ENCODE data around the gene IGF2R. TPM values are rescaled to one million over a fixed set of nuclear protein-coding genes. Genes with fewer than 3 reads are reported as not detected.

IGF2R gene
- total and polyA plus RNA-seq, 2 experiments from 2014 or later = 61.2 to 132 TPM

DNA sequence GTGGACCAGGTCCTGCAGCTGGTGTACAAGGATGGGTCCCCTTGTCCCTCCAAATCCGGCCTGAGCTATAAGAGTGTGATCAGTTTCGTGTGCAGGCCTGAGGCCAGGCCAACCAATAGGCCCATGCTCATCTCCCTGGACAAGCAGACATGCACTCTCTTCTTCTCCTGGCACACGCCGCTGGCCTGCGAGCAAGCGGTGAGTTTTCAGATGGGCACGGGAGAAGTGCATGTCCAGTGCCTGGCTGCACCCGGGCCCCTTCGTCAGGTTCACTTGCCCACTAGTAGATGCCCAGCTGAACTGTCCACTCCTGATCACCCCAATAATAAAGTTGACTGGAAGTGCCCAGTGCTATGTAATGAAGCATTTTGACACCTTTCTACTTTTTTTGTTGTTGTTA lies 104.4 kb downstream of the IGF2R start:
- Histone ChIP-seq H3K4me1 (ENCODE audit: insufficient read depth) (no peaks in the 10 kb centered on the region), H2AFZ (no peak overlapping the region), H3K4me2 (no peak overlapping the region), H3K36me3 (replicated peaks; ENCODE audit: insufficient read depth, low read depth) (no peaks in the 10 kb centered on the region), H3K79me2 (no peaks in the 10 kb centered on the region), H3K27me3 (no peaks in the 10 kb centered on the region), H3K27ac (no peak overlapping the region), H3K9me2 (replicated peaks; ENCODE audit: insufficient read depth) (no peaks in the 10 kb centered on the region), H4K20me1 (ENCODE audit: insufficient read depth, poor library complexity, severe bottlenecking) (no peaks in the 10 kb centered on the region), H3K4me3 (no peak overlapping the region), H3K9me3 (ENCODE audit: low read depth) (no peaks in the 10 kb centered on the region)
- TF ChIP-seq EZH2 (IDR thresholded peaks at IDR 0.05; ENCODE audit: borderline replicate concordance) (no peak), EZH2phosphoT487 (IDR thresholded peaks at IDR 0.05; ENCODE audit: low read depth, severe bottlenecking, unreplicated experiment) (no peak)
- TF ChIP-seq, protein P1, sequence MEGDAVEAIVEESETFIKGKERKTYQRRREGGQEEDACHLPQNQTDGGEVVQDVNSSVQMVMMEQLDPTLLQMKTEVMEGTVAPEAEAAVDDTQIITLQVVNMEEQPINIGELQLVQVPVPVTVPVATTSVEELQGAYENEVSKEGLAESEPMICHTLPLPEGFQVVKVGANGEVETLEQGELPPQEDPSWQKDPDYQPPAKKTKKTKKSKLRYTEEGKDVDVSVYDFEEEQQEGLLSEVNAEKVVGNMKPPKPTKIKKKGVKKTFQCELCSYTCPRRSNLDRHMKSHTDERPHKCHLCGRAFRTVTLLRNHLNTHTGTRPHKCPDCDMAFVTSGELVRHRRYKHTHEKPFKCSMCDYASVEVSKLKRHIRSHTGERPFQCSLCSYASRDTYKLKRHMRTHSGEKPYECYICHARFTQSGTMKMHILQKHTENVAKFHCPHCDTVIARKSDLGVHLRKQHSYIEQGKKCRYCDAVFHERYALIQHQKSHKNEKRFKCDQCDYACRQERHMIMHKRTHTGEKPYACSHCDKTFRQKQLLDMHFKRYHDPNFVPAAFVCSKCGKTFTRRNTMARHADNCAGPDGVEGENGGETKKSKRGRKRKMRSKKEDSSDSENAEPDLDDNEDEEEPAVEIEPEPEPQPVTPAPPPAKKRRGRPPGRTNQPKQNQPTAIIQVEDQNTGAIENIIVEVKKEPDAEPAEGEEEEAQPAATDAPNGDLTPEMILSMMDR (IDR thresholded peaks at IDR 0.05; ENCODE audit: poor library complexity) = no peak
- no peak for DNase-seq (ENCODE audit: low spot score)
- over 99% methylated on average over 9 of the region's 9 CpGs for WGBS (ENCODE audit: low lambda C conversion rate, missing lambda C conversion rate)

- TF ChIP-seq, protein P1 (IDR thresholded peaks at IDR 0.05; ENCODE audit: poor library complexity) = no peak
- TF ChIP-seq EZH2 (IDR thresholded peaks at IDR 0.05; ENCODE audit: borderline replicate concordance) = no peak
- no peak for TF ChIP-seq EZH2phosphoT487 (IDR thresholded peaks at IDR 0.05; ENCODE audit: low read depth, severe bottlenecking, unreplicated experiment)
- Histone ChIP-seq H2AFZ (no peak overlapping the region), H3K4me3 (no peak overlapping the region), H4K20me1 (ENCODE audit: insufficient read depth, poor library complexity, severe bottlenecking) (no peaks in the 10 kb centered on the region), H3K4me2 (no peak overlapping the region), H3K27me3 (no peaks in the 10 kb centered on the region), H3K9me2 (replicated peaks; ENCODE audit: insufficient read depth) (no peaks in the 10 kb centered on the region), H3K27ac (no peak overlapping the region), H3K4me1 (ENCODE audit: insufficient read depth) (no peaks in the 10 kb centered on the region), H3K9me3 (ENCODE audit: low read depth) (no peaks in the 10 kb centered on the region), H3K36me3 (replicated peaks; ENCODE audit: insufficient read depth, low read depth) (no peaks in the 10 kb centered on the region), H3K79me2 (no peaks in the 10 kb centered on the region)
- no peak for DNase-seq (ENCODE audit: low spot score)
- WGBS (ENCODE audit: low lambda C conversion rate, missing lambda C conversion rate) = 97% methylated on average over 5 of the region's 5 CpGs
Observed at GRCh38 chr6:160076009-160076408, 107.1 kb downstream of the IGF2R start.

- H3K79me2 ChIP-seq = no peaks in the 10 kb centered on the region
- 96% methylated on average over 5 of the region's 5 CpGs for WGBS (ENCODE audit: low lambda C conversion rate, missing lambda C conversion rate)
- no peaks in the 10 kb centered on the region for H3K36me3 ChIP-seq (replicated peaks; ENCODE audit: insufficient read depth, low read depth)
Observed at GRCh38 chr6:160077024-160077423, 108.1 kb downstream of the IGF2R start.

More at GRCh38 chr6:160077024-160077423, 108.1 kb downstream of the IGF2R start:
- Histone ChIP-seq H3K4me1 (ENCODE audit: insufficient read depth) (no peaks in the 10 kb centered on the region), H3K4me3 (no peak overlapping the region), H3K27me3 (no peaks in the 10 kb centered on the region), H3K4me2 (no peak overlapping the region), H3K27ac (no peak overlapping the region), H4K20me1 (ENCODE audit: insufficient read depth, poor library complexity, severe bottlenecking) (no peaks in the 10 kb centered on the region), H2AFZ (no peak overlapping the region), H3K9me2 (replicated peaks; ENCODE audit: insufficient read depth) (no peaks in the 10 kb centered on the region), H3K9me3 (ENCODE audit: low read depth) (no peaks in the 10 kb centered on the region)
- DNase-seq (ENCODE audit: low spot score) = no peak
- TF ChIP-seq EZH2 (IDR thresholded peaks at IDR 0.05; ENCODE audit: borderline replicate concordance) (no peak), EZH2phosphoT487 (IDR thresholded peaks at IDR 0.05; ENCODE audit: low read depth, severe bottlenecking, unreplicated experiment) (no peak)
- TF ChIP-seq, protein P1 (IDR thresholded peaks at IDR 0.05; ENCODE audit: poor library complexity) = no peak
